ENCODE measurements around the gene ARHGAP24. TPM values are rescaled to one million over a fixed set of nuclear protein-coding genes. Genes with fewer than 3 reads are reported as not detected.
"Not testable (repeated sequence)": the region's sequence is repeated elsewhere in the genome, so short reads cannot be mapped to it uniquely, and the experiment has no call there.

The ARHGAP24 gene
- total RNA-seq, 2 experiments from 2014 or later = not detected

DNA sequence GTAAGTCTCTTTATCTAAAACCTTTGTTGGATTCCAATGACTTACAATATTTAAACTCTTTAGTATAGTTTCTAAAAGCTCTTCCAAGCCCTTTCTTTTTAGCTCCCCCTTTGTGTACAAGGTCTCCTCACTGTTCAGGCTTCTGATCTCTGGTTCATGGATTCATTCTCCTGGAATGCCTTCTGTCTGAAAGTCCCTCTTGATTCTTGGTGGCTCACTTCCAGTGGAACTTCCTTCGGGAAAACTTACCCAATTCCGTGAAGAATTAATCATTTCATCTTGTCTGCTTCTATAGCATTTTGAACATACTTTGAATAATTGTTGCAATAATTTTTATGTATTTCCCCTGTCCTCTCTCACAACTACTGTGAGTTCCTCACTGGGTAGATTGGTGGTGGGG lies 3.6 kb downstream of the ARHGAP24 start:
- CTCF ChIA-PET = no interaction called here
- POLR2A ChIA-PET = no interaction called here

DNA sequence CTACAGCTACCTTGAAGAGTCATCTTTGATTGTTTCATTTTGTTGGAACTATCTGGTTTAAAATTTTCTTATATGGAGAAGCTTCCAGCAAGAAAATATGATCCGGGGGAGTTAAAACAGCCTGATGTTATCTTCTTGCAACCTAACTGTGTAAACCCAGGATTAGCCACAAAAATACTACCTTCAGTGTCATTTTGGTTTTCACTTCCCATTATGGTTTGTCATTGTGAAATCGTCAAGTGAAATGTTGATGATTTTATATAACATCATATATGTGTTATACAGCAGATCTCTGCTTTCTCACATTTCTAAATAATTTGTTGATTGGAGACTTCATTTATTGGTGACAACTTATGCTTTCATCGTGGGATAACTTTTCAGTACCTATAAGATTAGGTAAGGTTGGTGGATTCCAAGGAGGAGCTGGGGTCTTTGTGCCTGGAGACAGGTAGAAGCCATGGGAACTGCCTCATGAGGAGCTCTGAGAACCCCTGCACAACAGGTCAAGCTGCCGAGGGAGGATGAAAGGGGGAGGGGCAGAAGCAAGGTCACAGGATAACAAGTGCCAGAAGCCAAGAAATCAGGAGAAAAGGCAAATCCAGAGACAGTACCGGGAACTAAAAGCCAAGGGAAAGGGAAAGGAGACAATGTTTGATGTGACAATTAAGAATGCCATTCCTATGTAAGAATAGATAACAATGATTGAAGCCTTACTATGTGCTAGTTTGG lies 7.2 kb downstream of the ARHGAP24 start:
- CTCF ChIA-PET = no interaction called here
- POLR2A ChIA-PET = no interaction called here

DNA sequence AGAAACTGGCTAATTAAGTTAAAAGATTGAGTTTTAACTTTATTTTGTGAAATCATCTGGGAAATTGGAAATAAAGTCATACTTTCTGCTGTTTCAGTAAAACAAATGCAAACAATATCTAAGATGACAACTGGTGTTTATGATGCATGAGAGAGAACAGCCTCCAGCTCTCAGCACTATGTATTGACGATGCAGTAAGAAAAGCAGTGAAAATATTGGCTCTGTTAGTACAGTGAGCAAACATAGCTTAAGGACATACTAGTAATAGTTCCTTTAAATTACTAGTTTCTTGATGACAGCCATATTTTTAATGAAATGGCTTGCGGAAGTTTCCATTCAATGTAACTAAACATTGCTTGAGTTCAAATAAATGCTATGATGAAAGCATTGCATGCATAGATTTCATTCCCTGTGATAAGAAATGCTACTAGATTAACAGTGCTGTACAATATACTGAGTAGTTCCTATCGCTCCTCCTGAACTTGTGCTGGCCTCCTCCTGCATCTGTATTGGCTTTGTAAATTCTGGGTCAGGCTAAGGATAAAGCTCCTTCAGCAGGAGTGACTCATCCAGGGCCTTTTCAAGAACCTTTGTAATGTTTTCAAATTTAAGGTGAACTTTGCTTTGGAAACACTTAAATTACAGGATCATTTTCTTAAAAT lies 11.6 kb downstream of the ARHGAP24 start:
- POLR2A ChIA-PET = no interaction called here

DNA sequence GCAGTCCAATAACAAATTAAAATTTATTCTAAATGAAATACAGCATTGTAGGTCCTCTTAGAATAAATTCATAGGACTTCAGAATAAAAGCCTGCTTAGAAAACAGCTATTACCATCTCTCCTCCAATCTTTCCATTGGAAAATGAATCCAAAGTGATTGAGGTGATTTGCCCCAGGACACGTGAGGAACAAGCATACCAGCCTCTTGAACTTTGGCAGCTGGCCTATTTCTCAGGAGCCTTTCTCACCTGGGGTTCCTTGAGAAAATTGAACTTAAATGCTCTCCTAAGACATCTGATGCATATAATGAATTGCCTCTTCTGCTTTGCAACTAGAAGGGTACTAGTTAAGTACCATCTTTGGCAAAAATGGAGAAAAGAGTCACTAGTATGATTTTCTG lies 13.5 kb downstream of the ARHGAP24 start:
- CTCF ChIA-PET = no interaction called here
- POLR2A ChIA-PET = no interaction called here

More for the DNA sequence above, 11.6 kb downstream of the ARHGAP24 start:
- CTCF ChIA-PET = no interaction called here

DNA sequence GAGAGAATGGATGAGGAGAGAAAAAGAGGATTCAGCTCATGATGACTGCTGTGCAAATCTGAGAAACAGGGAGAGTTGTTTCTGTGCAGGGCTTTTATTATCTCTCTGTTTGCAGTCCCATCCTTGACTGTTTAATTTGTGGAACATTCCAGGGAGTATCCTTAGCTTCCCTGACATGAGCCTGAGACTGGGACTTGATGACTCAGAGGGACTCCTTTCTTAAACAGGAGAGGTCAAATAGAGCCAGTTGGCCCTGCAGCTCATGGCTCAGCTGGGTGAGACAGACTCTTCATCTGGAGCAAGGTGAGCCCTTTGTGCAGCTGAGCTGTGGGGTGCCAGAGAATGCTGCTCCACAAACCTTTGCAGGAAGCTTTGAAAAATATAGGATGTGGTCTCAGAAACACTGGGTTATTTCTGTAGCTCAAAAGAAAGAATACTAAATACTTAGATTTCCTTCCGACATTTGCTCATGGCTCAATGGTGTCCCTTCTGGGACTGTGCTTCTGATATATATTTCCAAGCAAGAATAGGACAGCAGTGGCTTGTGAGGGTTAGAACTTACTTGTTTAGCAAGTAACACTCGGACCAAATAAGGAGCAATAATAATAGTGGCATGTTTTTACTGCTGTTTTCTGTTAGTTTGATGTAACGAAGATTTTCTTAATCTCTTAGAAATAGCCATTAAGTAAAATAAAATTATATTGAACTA lies 14.5 kb downstream of the ARHGAP24 start:
- ChIA-PET POLR2A (no interaction called here), CTCF (no interaction called here)

DNA sequence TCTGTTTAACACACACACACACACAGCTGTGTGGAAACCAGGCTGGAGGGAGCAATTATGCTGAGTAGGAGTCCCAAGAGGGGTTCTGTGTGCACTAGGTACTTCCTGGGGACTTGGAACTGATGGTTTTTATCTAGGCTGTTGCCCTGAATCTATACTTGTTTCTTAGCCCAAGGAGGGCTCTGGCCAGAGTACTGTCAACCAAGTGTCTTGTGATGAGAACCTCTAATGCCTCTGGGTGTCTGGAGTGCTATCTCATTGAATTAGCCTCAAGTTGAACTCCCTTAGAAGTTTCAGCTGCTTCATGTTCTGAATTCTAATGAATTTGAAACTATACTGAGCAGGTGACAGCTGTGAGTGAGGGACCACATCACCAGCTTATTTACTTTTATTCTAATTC lies 16.6 kb downstream of the ARHGAP24 start:
- POLR2A ChIA-PET = no interaction called here
- CTCF ChIA-PET = no interaction called here

DNA sequence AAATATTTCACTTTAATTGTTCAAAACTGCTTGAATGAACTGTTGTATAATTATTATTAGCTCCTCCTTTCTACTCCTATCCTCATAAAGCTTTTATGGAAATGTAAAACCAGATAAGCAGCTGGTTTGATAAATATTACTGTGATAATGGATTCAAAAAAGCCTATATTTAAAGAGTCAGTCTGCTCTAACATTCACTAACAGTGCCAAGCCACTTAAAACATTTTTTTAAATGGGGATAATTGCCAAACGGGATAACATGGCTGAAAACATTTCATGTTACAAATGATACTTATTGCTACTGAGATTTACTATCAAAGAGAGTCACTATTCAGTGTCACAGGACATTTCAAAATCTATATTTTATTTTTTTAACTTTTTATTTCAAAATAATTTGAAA lies 17.4 kb downstream of the ARHGAP24 start:
- POLR2A ChIA-PET = no interaction called here
- CTCF ChIA-PET = no interaction called here

DNA sequence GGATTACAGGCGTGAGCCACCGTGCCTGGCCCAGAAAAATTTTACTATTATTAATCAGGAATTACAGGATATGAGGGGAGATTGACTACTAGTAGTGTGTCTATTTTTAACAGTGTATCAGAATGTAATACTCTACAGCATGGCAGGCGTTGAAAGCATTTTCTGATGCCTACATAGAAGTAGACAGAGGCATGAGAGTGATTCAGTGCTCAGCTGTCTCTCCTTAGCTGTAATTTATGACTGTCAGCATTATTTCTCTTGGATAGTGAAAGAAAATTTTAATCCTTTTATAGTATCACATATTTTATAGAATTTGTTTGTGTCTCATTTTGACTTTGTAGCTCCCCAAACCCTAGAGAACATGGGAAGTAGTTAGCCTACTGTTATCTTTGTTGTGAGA lies 20.7 kb downstream of the ARHGAP24 start:
- CTCF ChIA-PET = no interaction called here
- POLR2A ChIA-PET = no interaction called here

DNA sequence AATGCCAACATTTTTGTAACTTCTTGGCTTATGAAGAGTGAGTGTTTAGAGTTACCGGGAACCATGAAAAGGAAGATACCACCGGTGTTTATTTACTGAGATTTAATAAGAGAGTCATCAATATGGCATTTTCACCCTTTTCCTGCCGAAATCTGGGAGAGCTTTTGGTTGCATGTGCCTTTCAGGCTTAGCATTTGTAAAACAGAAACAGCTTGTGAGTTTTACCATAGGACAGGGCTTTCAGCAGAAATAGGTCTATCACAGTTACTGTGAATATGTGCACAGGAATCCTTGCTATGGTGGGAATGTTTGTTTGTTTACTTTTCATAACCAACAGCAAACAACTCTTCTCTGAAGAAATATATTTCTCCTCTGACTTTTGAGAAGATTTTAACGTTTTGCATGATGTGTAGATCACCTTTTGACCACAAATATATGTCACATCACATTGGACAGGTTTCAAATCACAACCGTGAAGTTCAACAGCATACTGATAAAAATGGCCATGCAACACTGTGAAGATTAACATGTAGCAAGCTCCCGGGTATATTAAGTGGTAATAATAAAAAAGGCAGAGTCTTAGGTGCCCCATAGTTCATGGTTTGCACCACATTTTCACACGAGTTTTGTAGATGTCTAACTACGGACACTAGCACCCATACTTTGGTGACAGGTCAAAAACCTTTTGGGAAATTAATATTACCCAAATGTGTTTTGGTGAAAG lies 21.3 kb downstream of the ARHGAP24 start:
- POLR2A ChIA-PET = no interaction called here

DNA sequence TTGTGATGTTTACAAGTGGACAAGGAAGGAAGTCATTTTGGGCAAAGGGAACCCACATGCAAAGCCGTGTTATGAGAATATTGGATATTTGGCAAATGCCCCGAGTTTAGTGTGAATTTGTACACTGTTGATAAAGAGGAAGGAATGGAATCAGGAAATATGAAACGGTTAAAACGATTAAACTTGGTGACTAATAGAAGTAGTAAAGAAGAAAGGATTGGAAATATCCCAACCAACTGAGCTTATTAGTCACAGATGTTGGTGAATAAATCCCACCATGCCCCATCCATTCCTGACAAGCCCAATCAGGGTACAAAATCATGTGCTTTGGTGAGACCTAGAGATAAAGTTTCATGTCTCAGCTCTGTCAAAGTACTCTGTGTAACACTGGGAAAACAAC lies 22.0 kb downstream of the ARHGAP24 start:
- CTCF ChIA-PET = no interaction called here
- POLR2A ChIA-PET = no interaction called here

More for the DNA sequence above, 21.3 kb downstream of the ARHGAP24 start:
- CTCF ChIA-PET = no interaction called here

DNA sequence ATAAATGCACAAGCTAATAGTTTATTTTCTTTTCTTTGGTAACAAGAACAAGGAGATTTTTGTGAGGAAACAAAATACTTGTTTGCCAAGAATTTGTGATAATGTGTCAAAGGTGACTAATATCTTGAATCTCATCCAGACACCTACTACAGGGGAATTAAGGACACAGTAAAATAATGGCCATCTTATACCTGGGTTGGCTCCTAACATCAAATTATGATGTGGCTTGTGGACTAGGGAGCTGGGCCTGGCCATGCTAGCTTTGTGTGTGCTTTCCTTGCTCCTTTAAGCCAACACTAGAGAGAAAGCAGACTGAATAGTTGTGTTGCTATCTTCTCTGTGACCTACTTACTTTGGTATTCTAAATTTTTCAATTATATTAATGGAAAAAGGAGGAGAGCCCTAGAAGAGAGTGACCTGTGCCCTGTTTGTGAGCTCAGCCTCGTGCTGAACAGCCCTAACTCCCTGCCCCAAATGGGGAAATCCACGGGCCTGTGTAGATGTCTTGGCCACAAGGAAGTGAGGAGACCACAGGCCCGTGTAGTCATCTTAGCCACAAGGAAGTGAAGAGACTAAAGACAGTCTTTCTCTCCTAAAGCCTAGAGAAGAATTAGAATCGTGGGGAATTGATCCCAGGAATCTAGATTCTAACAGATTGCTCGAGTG lies 23.3 kb downstream of the ARHGAP24 start:
- ChIA-PET CTCF (no interaction called here), POLR2A (no interaction called here)

DNA sequence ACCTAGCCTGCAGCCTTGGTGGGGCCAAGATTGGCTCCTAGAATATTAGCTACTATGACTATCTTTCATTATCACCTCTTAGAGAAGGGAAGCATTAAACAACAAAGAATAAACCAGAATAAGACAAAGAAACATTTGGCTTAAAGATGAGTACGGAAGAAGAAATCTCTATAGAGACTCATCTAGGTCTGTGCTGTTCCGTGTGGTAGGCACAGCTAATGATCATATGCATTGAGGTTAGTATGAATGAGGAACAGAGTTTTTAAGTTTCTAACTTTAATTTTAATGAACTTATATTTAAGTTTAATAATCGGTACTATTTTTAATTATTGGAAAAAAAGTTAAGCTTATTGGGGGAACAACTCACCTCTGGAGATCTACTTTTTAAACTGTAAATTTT lies 24.6 kb downstream of the ARHGAP24 start:
- ChIA-PET CTCF (no interaction called here), POLR2A (no interaction called here)

DNA sequence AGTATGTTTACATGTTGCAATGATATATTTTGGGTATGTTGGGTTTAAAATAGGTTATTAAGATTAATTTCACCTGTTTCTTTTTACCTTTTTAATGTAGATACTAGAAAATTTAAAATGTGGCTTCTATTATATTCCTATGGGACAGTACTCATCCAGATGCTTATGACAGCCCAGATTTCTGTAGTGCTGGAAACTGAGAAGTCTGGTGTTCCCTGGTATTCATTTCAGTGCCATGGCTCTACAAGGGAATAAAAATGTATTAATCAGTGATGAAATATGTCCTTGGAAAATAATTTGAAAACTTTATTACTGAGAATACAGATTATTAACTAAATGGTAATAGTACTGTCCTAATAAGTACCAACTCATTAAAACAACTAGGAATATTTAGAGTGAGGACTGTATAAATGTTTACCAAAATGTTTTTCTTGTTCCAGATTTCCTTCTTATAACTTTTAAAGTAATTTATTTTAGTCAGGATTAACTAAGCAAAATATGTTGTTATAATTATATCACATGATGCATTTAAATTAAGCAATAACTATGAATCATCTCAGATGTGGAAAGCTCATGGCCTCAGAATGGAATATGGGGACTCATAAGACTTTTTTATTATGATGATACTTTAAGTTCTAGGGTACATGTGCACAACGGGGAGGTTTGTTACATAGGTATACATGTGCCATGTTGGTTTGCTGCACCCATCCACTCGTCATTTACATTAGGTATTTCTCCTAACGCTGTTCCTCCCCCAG lies 25.3 kb downstream of the ARHGAP24 start:
- POLR2A ChIA-PET = no interaction called here
- CTCF ChIA-PET = no interaction called here

DNA sequence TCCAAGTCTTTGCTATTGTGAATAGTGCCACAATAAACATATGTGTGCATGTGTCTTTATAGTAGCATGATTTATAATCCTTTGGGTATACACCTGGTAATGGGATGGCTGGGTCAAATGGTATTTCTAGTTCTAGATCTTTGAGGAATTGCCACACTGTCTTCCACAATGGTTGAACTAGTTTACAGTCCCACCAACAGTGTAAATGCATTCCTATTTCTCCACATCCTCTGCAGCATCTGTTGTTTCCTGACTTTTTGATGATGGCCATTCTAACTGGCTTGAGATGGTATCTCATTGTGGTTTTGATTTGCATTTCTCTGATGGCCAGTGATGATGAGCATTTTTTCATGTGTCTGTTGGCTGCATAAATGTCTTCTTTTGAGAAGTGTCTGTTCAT lies 26.2 kb downstream of the ARHGAP24 start:
- POLR2A ChIA-PET, CTCF ChIA-PET: not testable (repeated sequence)

DNA sequence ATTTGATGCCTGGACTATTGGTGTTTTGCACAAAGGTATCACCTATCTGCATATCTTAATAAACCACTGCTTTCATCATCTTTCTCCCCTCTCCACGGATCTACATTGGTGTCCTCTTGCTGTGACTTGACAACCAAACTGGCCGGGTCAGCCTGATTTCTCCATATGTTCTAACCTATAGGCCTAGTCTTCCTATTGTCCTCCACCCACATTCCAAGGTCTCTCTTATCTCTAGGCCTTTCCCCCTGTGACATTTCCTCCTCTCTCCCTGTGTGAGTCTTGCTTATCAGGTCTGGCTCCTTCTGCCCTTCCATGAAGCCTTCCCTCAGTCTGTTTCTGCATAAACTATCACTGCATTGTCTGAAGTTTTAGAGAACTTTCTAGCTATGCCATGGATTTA lies 33.7 kb downstream of the ARHGAP24 start:
- CTCF ChIA-PET = no interaction called here
- POLR2A ChIA-PET = no interaction called here

DNA sequence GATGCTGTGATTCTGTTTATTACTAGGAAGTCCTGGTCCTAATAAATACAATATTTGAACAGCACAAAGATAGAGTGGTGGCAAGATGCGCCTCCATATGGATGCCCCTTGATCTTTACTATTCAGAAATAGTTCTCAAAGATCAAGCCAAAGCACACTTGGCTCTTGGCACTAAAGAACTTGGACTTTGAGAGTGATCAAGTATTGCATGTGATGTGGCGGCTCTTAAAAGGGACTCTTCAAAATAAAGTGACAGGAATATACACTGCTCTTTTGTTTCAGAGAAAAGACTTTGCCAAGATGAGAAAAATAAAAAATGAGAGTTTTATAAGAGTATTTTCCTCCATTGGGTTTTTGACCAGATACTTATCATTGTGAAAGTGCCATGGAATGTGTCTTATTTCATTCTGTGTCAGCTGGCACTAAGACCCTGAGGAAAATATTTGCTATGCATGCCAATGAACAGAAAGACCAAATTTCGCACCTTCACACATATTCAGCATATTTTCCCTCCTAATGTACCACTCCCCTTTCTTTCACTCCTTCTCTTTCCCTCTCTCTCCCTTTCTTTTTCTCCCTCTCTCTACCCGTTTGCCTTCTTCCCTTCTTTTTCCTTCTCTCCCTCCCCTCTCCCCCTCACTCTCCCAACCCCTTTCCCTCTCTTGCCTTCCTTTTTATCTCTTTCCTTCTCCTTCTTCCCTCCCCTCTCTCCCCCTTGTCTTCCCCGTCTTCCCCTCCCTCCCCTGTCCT lies 35.1 kb downstream of the ARHGAP24 start:
- POLR2A ChIA-PET = no interaction called here
- CTCF ChIA-PET = no interaction called here

DNA sequence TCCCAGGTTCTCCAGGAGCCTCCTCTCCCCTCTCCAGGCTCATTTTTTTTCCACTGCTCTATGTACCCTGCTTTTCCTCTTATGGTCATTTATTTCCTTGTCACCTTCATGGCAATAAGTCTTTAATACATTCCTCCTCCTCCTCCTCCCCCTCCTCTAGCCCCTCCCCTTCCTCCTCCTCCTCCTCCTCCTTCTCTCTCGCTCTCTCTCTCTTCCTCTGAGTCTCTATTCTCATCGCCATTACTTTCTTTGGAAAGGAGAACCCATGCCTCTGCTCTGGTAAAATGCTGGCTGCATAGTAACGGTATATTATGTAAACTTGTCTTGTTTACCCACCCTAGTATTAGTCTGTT lies 35.7 kb downstream of the ARHGAP24 start:
- CTCF ChIA-PET = no interaction called here
- POLR2A ChIA-PET = no interaction called here

DNA sequence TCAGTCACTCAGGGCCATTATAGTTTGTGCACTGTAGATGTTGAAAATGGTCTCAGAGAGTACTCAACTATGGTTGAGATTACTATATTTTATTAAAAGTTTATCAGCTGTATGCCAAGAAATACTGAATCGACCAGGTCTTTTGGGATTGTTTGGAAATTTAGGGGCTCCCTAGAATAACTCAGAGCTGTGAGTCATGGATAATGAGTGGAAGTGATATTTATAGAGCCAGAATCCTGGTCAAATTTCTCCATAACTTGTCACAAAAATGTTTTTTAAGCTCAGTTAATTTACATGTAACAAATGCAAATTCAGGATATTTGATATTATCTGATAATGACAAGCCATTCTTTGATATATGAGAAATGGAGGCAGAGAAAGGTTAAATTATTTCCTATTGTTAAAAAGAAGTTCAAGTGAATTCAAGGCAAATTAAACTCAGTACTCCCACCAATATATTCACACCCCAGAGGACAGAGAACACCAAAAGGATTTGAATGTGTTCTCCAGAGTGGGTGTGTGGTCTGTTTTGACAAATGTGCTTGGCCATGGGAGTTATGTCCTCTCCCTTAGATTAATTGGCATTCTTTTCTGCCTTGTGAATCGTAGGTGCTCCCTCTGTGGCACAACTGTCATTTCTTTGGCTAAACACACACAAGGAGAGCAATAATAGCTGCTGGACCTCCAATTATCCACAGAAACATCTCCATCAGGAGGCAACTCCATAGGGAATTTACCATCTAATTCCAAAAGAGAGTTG lies 37.7 kb downstream of the ARHGAP24 start:
- ChIA-PET POLR2A (no interaction called here), CTCF (no interaction called here)

Measured in activated CD8-positive, alpha-beta memory T cell treated with anti-CD3 and anti-CD28 coated beads for 36 hours (primary cell).